K562 (cell line): Measurements from ENCODE around the gene CYFIP2. TPM values are rescaled to one million over a fixed set of nuclear protein-coding genes. Genes with fewer than 3 reads are reported as not detected.
A peak's percentile ranks its signal among the peaks of the same experiment; 100 is the strongest.

ENCODE experiments used
- JUNB ChIP-seq: fragments of 450-650 bp; formaldehyde crosslinking; conservative IDR thresholded peaks from 2 replicates; pipeline ENCODE4 v1.4.0; 2020; ENCODE audit warnings: mild to moderate bottlenecking
- KDM5B ChIP-seq: fragments of 200-600 bp; sonication (generic); IDR thresholded peaks from 2 replicates; pipeline ENCODE4 v1.6.1; 2012; ENCODE audit warnings: low read depth, mild to moderate bottlenecking, moderate library complexity, low read length, control low read depth, inconsistent platforms; ENCODE audit not compliant: insufficient replicate concordance
- NFIX ChIP-seq: fragments of 250-450 bp; sonication (Bioruptor Pico); IDR thresholded peaks from 2 replicates; pipeline ENCODE4 v1.4.0; 2020; ENCODE audit warnings: low read depth, mild to moderate bottlenecking, moderate library complexity
- POLR2B ChIP-seq: fragments of 450-650 bp; IDR thresholded peaks from 2 replicates; pipeline ENCODE4 v1.6.1; 2018; ENCODE audit warnings: low read depth; ENCODE audit not compliant: partially characterized antibody
- PRPF4 ChIP-seq: fragments of 200-400 bp; formaldehyde crosslinking; IDR thresholded peaks from one replicate; pipeline ENCODE4 v1.6.1; 2017; ENCODE audit warnings: low read length, low read depth, mild to moderate bottlenecking; ENCODE audit not compliant: insufficient read depth, poor library complexity, severe bottlenecking
- SIN3A ChIP-seq, 2 experiments: fragments of 150-350 bp in 1 of 2; IDR thresholded peaks; 2 replicates each; pipeline ENCODE4 v1.6.1; 2011 to 2016; ENCODE audit warnings: borderline replicate concordance in 2 of 2, low read depth in 2 of 2, low read length in 2 of 2, mild to moderate bottlenecking in 2 of 2, moderate library complexity in 2 of 2; ENCODE audit not compliant: control insufficient read depth in 1 of 2
- SRF ChIP-seq, 2 experiments: fragments of 250-450, 450-650 bp in 1 of 2; sonication (Bioruptor Pico) in 1 of 2; sonication (generic) in 1 of 2; formaldehyde crosslinking; IDR thresholded peaks; 2 replicates each; pipeline versions ENCODE4 v1.5.0 to v1.5.1; 2020 to 2022; ENCODE audit warnings: mild to moderate bottlenecking in 1 of 2, missing genetic modification reagents in 1 of 2
- SRSF7 ChIP-seq: fragments of 200-400 bp; formaldehyde crosslinking; optimal IDR thresholded peaks from 2 replicates; pipeline ENCODE3; 2017; ENCODE audit warnings: mild to moderate bottlenecking, low read depth, low read length
- STAT5B ChIP-seq: fragments of 250-450 bp; sonication (Bioruptor Pico); IDR thresholded peaks from 2 replicates; pipeline ENCODE4 v1.8.0; 2021; ENCODE audit warnings: mild to moderate bottlenecking, inconsistent platforms
- TAF15 ChIP-seq: fragments of 200-400 bp; formaldehyde crosslinking; IDR thresholded peaks from 2 replicates; pipeline ENCODE4 v1.6.1; 2017; ENCODE audit warnings: mild to moderate bottlenecking, low read depth, low read length, moderate library complexity
- TCF7L2 ChIP-seq: fragments of 150-350 bp; IDR thresholded peaks from 2 replicates; pipeline ENCODE4 v1.6.1; 2016; ENCODE audit warnings: low read depth, mild to moderate bottlenecking, low read length, moderate library complexity
- U2AF2 ChIP-seq: fragments of 200-400 bp; formaldehyde crosslinking; optimal IDR thresholded peaks from 2 replicates; pipeline ENCODE3; 2017; ENCODE audit warnings: low read depth, mild to moderate bottlenecking, low read length
- ZBTB8A ChIP-seq: fragments of 450-650 bp; IDR thresholded peaks from 2 replicates; pipeline ENCODE4 v1.6.1; 2018; ENCODE audit warnings: mild to moderate bottlenecking, moderate library complexity; ENCODE audit not compliant: partially characterized antibody
- polyA plus RNA-seq, 8 experiments: library from polyadenylated mRNA; depleted of rRNA in 4 of 8; stranded (reverse) in 5 of 8; unstranded in 3 of 8; fragments of >200 nt; fragmentation: Nextera tagmentation in 2 of 8; fragmentation: Illumina TruSeq in 1 of 8; extraction: Ambion mirVana in 2 of 8; extraction: Trizol in 1 of 8; gene quantifications; 2 replicates each; pipeline versions ENCODE4 v1.2.1 to v1.2.3, GENCODE V29; 2011 to 2014; ENCODE audit warnings: inconsistent platforms in 1 of 8, missing spikeins in 1 of 8
- total RNA-seq, 7 experiments: library from RNA; depleted of rRNA in 6 of 7; stranded (reverse); fragments of >200 nt in 6 of 7; fragmentation: Illumina TruSeq in 2 of 7; extraction: Trizol in 2 of 7; gene quantifications; 2 replicates each; pipeline versions ENCODE4 v1.2.1 to v1.2.3, GENCODE V29; 2011 to 2021; ENCODE audit warnings: low replicate concordance in 1 of 7
- TF ChIP-seq, protein P1 (sequence below): fragments of 250-450 bp; sonication (Bioruptor Pico); IDR thresholded peaks from 2 replicates; pipeline ENCODE4 v1.5.0; 2020; ENCODE audit warnings: mild to moderate bottlenecking, borderline replicate concordance
- TF ChIP-seq, protein P2 (sequence below): fragments of 450-650 bp; formaldehyde crosslinking; IDR thresholded peaks from 2 replicates; pipeline ENCODE4 v1.4.0; 2022; ENCODE audit warnings: missing genetic modification characterization

CYFIP2 gene
- total and polyA plus RNA-seq, 9 of the 15 experiments (the other 6 are each of a cell fraction or from before 2014, with no cell fraction given): 0.76 to 2.9 (median 1.4) TPM; not detected in 1

DNA sequence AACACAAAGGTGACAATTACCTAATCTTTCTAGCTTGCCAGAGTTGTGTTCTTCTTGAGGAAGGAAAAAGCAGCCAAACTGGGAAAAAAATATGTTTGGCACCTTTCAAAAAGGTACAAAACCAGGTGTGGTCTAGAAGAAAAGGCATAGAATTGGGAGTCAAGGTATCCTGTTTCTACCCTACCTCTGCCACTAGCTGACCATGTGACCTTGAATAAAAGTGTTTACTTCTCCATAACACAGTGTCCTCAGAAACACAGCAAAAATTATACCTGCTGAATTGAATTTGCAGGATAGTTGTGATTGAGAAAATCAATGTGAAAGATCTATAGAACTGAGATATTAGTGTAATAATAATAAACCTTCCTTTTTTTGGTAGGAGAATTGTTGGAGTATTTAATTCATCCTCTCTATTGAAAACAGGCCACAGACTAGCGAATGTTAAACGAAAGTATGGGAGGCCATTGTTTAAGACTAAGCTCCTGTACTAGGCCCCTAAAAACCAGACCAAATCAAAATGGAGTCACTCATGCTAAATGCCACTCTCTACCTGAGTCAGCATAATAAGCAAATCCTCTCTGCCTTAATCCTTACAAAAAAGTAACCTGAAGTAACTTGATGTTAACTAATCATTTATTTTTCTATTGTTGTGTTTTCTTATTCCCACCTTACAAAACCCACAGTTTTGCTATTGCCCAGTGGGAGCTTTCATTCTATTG lies 12.6 kb downstream of the CYFIP2 start (continued):
- TF ChIP-seq POLR2B (no peak), PRPF4 (no peak), NFIX (peak; percentile 70), SIN3A (IDR thresholded peaks at IDR 0.05; ENCODE audit: borderline replicate concordance in 2 of 2, control insufficient read depth in 1 of 2, low read depth in 2 of 2, low read length in 2 of 2) (no peak), TAF15 (no peak), STAT5B (CRISPR knock-in tag) (peak; percentile 81), JUNB (no peak), SRF (CRISPR knock-in tag; IDR thresholded peaks at IDR 0.05) (no peak), U2AF2 (no peak), TCF7L2 (no peak), SRSF7 (no peak), ZBTB8A (no peak), KDM5B (no peak)
- TF ChIP-seq, protein P1, sequence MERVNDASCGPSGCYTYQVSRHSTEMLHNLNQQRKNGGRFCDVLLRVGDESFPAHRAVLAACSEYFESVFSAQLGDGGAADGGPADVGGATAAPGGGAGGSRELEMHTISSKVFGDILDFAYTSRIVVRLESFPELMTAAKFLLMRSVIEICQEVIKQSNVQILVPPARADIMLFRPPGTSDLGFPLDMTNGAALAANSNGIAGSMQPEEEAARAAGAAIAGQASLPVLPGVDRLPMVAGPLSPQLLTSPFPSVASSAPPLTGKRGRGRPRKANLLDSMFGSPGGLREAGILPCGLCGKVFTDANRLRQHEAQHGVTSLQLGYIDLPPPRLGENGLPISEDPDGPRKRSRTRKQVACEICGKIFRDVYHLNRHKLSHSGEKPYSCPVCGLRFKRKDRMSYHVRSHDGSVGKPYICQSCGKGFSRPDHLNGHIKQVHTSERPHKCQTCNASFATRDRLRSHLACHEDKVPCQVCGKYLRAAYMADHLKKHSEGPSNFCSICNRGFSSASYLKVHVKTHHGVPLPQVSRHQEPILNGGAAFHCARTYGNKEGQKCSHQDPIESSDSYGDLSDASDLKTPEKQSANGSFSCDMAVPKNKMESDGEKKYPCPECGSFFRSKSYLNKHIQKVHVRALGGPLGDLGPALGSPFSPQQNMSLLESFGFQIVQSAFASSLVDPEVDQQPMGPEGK (CRISPR knock-in tag): peak; percentile 96
- TF ChIP-seq, protein P2, sequence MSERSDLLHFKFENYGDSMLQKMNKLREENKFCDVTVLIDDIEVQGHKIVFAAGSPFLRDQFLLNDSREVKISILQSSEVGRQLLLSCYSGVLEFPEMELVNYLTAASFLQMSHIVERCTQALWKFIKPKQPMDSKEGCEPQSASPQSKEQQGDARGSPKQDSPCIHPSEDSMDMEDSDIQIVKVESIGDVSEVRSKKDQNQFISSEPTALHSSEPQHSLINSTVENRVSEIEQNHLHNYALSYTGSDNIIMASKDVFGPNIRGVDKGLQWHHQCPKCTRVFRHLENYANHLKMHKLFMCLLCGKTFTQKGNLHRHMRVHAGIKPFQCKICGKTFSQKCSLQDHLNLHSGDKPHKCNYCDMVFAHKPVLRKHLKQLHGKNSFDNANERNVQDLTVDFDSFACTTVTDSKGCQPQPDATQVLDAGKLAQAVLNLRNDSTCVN (CRISPR knock-in tag): no peak
